SU-DHL-6 (cell line): ENCODE results near the gene DLD.

ENCODE experiments used
- H2AFZ ChIP-seq: fragments of 200-600 bp; sonication (generic); 2 replicates; pipeline ENCODE4 v1.6.1; 2014; ENCODE audit warnings: low read depth, mild to moderate bottlenecking, moderate library complexity, mixed read lengths, antibody characterized with exemption, low read length; ENCODE audit not compliant: severe bottlenecking
- H3F3A ChIP-seq: fragments of 200-600 bp; shearing (Covaris generic); 2 replicates; pipeline ENCODE4 v1.6.0; 2016; ENCODE audit warnings: antibody characterized with exemption, mild to moderate bottlenecking; ENCODE audit not compliant: insufficient read depth
- H3K27ac ChIP-seq: fragments of 200-600 bp; sonication (generic); 2 replicates; pipeline ENCODE4 v1.5.1; 2016; ENCODE audit warnings: low read depth, mild to moderate bottlenecking, low read length, moderate library complexity, mixed read lengths
- H3K27me3 ChIP-seq: fragments of 200-600 bp; sonication (generic), shearing (Covaris generic); 2 replicates; pipeline ENCODE4 v1.6.0; 2014; ENCODE audit warnings: mild to moderate bottlenecking, low read length
- H3K36me3 ChIP-seq: fragments of 200-600 bp; sonication (generic); 2 replicates; pipeline ENCODE4 v1.6.1; 2014; ENCODE audit warnings: mild to moderate bottlenecking, low read length, mixed read lengths
- H3K4me2 ChIP-seq: fragments of 300-600, 200-600 bp; shearing (Covaris generic), sonication (generic); 2 replicates; pipeline ENCODE4 v1.6.0; 2014; ENCODE audit warnings: low read length, low read depth, mild to moderate bottlenecking; ENCODE audit not compliant: poor library complexity, severe bottlenecking
- H3K4me3 ChIP-seq: fragments of 200-600 bp; sonication (generic); 2 replicates; pipeline ENCODE4 v1.5.1; 2014; ENCODE audit warnings: antibody characterized with exemption, low read length, mild to moderate bottlenecking, mixed read lengths; ENCODE audit not compliant: insufficient read depth, poor library complexity, severe bottlenecking
- H3K79me2 ChIP-seq: fragments of 200-600 bp; sonication (generic); 2 replicates; pipeline ENCODE4 v1.6.1; 2014; ENCODE audit warnings: mild to moderate bottlenecking, low read length, moderate library complexity; ENCODE audit not compliant: insufficient read depth
- H3K9ac ChIP-seq: fragments of 200-600 bp; sonication (generic); 2 replicates; pipeline ENCODE4 v1.7.0; 2014; ENCODE audit warnings: mild to moderate bottlenecking, low read length
- H3K9me2 ChIP-seq: fragments of 200-600 bp; sonication (generic); replicated peaks from 2 replicates; pipeline ENCODE4 v1.6.1; 2014; ENCODE audit warnings: low read length; ENCODE audit not compliant: insufficient read depth
- H3K9me3 ChIP-seq: fragments of 200-600 bp; sonication (generic); 2 replicates; pipeline ENCODE4 v1.6.1; 2014; ENCODE audit warnings: low read length, mixed read lengths; ENCODE audit not compliant: insufficient read depth
- H4K20me1 ChIP-seq: fragments of 200-600 bp; sonication (generic); 2 replicates; pipeline ENCODE4 v1.6.1; 2014; ENCODE audit warnings: low read depth, mild to moderate bottlenecking, antibody characterized with exemption, low read length, moderate library complexity, mixed read lengths
- CTCF ChIP-seq: fragments of 200-600 bp; sonication (generic); IDR thresholded peaks from one replicate; pipeline ENCODE4 v1.5.1; 2017; ENCODE audit warnings: antibody characterized with exemption, mild to moderate bottlenecking, low read length, moderate library complexity; ENCODE audit not compliant: insufficient read depth, poor library complexity, severe bottlenecking
- EZH2phosphoT487 ChIP-seq: fragments of 200-600 bp; sonication (generic), shearing (Covaris generic); conservative IDR thresholded peaks from 2 replicates; pipeline ENCODE4 v1.6.1; 2018; ENCODE audit warnings: mild to moderate bottlenecking, antibody characterized with exemption, low read length, moderate library complexity, mixed read lengths

Gene DLD

GRCh38 chr7:107946451-107946850 lies 55.5 kb downstream of the DLD start:
- no peak overlapping the region for H3K9ac ChIP-seq
- H3K9me3 ChIP-seq: no peaks in the 10 kb centered on the region
- H3K36me3 ChIP-seq: no peaks in the 10 kb centered on the region
- no peaks in the 10 kb centered on the region for H4K20me1 ChIP-seq
- no peak overlapping the region for H3K4me2 ChIP-seq
- TF ChIP-seq CTCF: no peak
- TF ChIP-seq EZH2phosphoT487: no peak
- H3K27me3 ChIP-seq: no peaks in the 10 kb centered on the region
- no peaks in the 10 kb centered on the region for H3K9me2 ChIP-seq
- no peak overlapping the region for H2AFZ ChIP-seq
- no peaks in the 10 kb centered on the region for H3F3A ChIP-seq
- no peaks in the 10 kb centered on the region for H3K79me2 ChIP-seq
- no peak overlapping the region for H3K4me3 ChIP-seq
- no peak overlapping the region for H3K27ac ChIP-seq

- H3K4me2 ChIP-seq: no peak overlapping the region
- H3F3A ChIP-seq: no peaks in the 10 kb centered on the region
- no peaks in the 10 kb centered on the region for H3K79me2 ChIP-seq
- no peak for TF ChIP-seq EZH2phosphoT487
- no peak for TF ChIP-seq CTCF
- H3K4me3 ChIP-seq: no peak overlapping the region
- no peaks in the 10 kb centered on the region for H3K36me3 ChIP-seq
- no peaks in the 10 kb centered on the region for H3K9me2 ChIP-seq
- H3K9me3 ChIP-seq: no peaks in the 10 kb centered on the region
- no peaks in the 10 kb centered on the region for H3K27me3 ChIP-seq
- no peak overlapping the region for H3K27ac ChIP-seq
- H3K9ac ChIP-seq: no peak overlapping the region
- H4K20me1 ChIP-seq: no peaks in the 10 kb centered on the region
- no peak overlapping the region for H2AFZ ChIP-seq
These were observed 55.9 kb downstream of the DLD start for GRCh38 chr7:107946881-107947280.

- Histone ChIP-seq H2AFZ (no peak overlapping the region), H3K4me2 (no peak overlapping the region), H3K4me3 (no peak overlapping the region), H3K27ac (no peak overlapping the region), H3K36me3 (no peaks in the 10 kb centered on the region), H4K20me1 (no peaks in the 10 kb centered on the region), H3K9me3 (no peaks in the 10 kb centered on the region), H3K9ac (no peak overlapping the region), H3K79me2 (no peaks in the 10 kb centered on the region), H3F3A (no peaks in the 10 kb centered on the region), H3K9me2 (no peaks in the 10 kb centered on the region), H3K27me3 (no peaks in the 10 kb centered on the region)
- TF ChIP-seq CTCF (no peak), EZH2phosphoT487 (no peak)
These were observed 57.9 kb downstream of the DLD start for GRCh38 chr7:107948645-107949442.
